Effector memory CD4-positive, alpha-beta T cell (primary cell): ENCODE data around the gene LRFN4.

Experiments
- DNase-seq, 3 donors: peaks; one replicate each; pipeline ENCODE4 v3.0.0-alpha.2; 2020
- H3K27ac ChIP-seq: 2 replicates; pipeline ENCODE4 v1.7.0; 2013; ENCODE audit warnings: mild to moderate bottlenecking, low read length, moderate library complexity; ENCODE audit not compliant: insufficient read depth, poor library complexity, severe bottlenecking
- H3K27me3 ChIP-seq: replicated peaks from 2 replicates; pipeline ENCODE4 v1.7.0; 2013; ENCODE audit warnings: mild to moderate bottlenecking, low read length; ENCODE audit not compliant: insufficient read depth, control insufficient read depth, poor library complexity, severe bottlenecking
- H3K36me3 ChIP-seq: 2 replicates; pipeline ENCODE4 v1.7.0; 2013; ENCODE audit warnings: mild to moderate bottlenecking, low read length, moderate library complexity; ENCODE audit not compliant: control insufficient read depth, insufficient read depth
- H3K4me1 ChIP-seq: 2 replicates; pipeline ENCODE4 v1.7.0; 2013; ENCODE audit warnings: low read length, mild to moderate bottlenecking; ENCODE audit not compliant: control insufficient read depth, insufficient read depth, poor library complexity, severe bottlenecking
- H3K4me3 ChIP-seq: 2 replicates; pipeline ENCODE4 v1.7.0; 2013; ENCODE audit warnings: low read length, low read depth, mild to moderate bottlenecking; ENCODE audit not compliant: insufficient read depth, poor library complexity, severe bottlenecking
- H3K9me3 ChIP-seq: 2 replicates; pipeline ENCODE4 v1.7.0; 2013; ENCODE audit warnings: mild to moderate bottlenecking, low read length, moderate library complexity; ENCODE audit not compliant: control insufficient read depth

LRFN4 gene

GRCh38 chr11:66858186-66858938, 1.5 kb downstream of the LRFN4 start:
- Histone ChIP-seq H3K27ac (no peak overlapping the region), H3K36me3 (no peaks in the 10 kb centered on the region), H3K9me3 (no peaks in the 10 kb centered on the region), H3K4me1 (peaks cover 6% of the 10 kb centered on the region), H3K4me3 (no peak overlapping the region), H3K27me3 (no peaks in the 10 kb centered on the region)
- no peak for DNase-seq

GRCh38 chr11:66858939-66859685, 2.2 kb downstream of the LRFN4 start:
- DNase-seq, result no peak
- Histone ChIP-seq H3K27me3 (no peaks in the 10 kb centered on the region), H3K9me3 (no peaks in the 10 kb centered on the region), H3K27ac (no peak overlapping the region), H3K4me1 (peaks cover 6% of the 10 kb centered on the region), H3K36me3 (no peaks in the 10 kb centered on the region), H3K4me3 (no peak overlapping the region)

- Histone ChIP-seq H3K27ac (no peak overlapping the region), H3K27me3 (no peaks in the 10 kb centered on the region), H3K9me3 (no peaks in the 10 kb centered on the region), H3K4me1 (peaks cover 6% of the 10 kb centered on the region), H3K4me3 (no peak overlapping the region), H3K36me3 (no peaks in the 10 kb centered on the region)
- no peak for DNase-seq
These were observed 3.0 kb downstream of the LRFN4 start for GRCh38 chr11:66859686-66860448.

GRCh38 chr11:66860449-66860831, 3.6 kb downstream of the LRFN4 start:
- no peaks in the 10 kb centered on the region for H3K36me3 ChIP-seq
- no peak overlapping the region for H3K4me3 ChIP-seq
- H3K4me1 ChIP-seq, result peaks cover 5% of the 10 kb centered on the region
- no peak overlapping the region for H3K27ac ChIP-seq
- DNase-seq, result no peak
- no peaks in the 10 kb centered on the region for H3K27me3 ChIP-seq
- no peaks in the 10 kb centered on the region for H3K9me3 ChIP-seq

- H3K9me3 ChIP-seq, result no peaks in the 10 kb centered on the region
- H3K4me3 ChIP-seq, result no peak overlapping the region
- H3K27me3 ChIP-seq, result no peaks in the 10 kb centered on the region
- H3K27ac ChIP-seq, result no peak overlapping the region
- H3K4me1 ChIP-seq, result no peaks in the 10 kb centered on the region
- no peaks in the 10 kb centered on the region for H3K36me3 ChIP-seq
- no peak for DNase-seq
These were observed 4.3 kb downstream of the LRFN4 start for GRCh38 chr11:66861038-66861773.

GRCh38 chr11:66861774-66862558, 5.1 kb downstream of the LRFN4 start:
- Histone ChIP-seq H3K36me3 (no peaks in the 10 kb centered on the region), H3K9me3 (no peaks in the 10 kb centered on the region), H3K4me3 (no peak overlapping the region), H3K27me3 (no peaks in the 10 kb centered on the region), H3K27ac (no peak overlapping the region), H3K4me1 (no peaks in the 10 kb centered on the region)
- DNase-seq, result no peak

- H3K4me3 ChIP-seq, result no peak overlapping the region
- no peaks in the 10 kb centered on the region for H3K9me3 ChIP-seq
- no peak overlapping the region for H3K27ac ChIP-seq
- H3K27me3 ChIP-seq, result no peaks in the 10 kb centered on the region
- H3K4me1 ChIP-seq, result no peaks in the 10 kb centered on the region
- DNase-seq, result no peak
- no peaks in the 10 kb centered on the region for H3K36me3 ChIP-seq
These were observed 5.7 kb downstream of the LRFN4 start for GRCh38 chr11:66862559-66863037.

- H3K27me3 ChIP-seq, result no peaks in the 10 kb centered on the region
- no peak overlapping the region for H3K27ac ChIP-seq
- H3K36me3 ChIP-seq, result no peaks in the 10 kb centered on the region
- H3K9me3 ChIP-seq, result no peaks in the 10 kb centered on the region
- H3K4me3 ChIP-seq, result no peak overlapping the region
- DNase-seq, result no peak
- H3K4me1 ChIP-seq, result peaks cover 1% of the 10 kb centered on the region
These were observed 6.7 kb downstream of the LRFN4 start for GRCh38 chr11:66863428-66864125.
